HEK293 (cell line): ENCODE results near the gene HDHD5.

Experiments
- CTCF ChIA-PET: fragments of 350-600 bp; formaldehyde crosslinking; extraction: SDS; loops from one replicate; lab custom pipeline; 2021; ENCODE audit warnings: antibody characterized with exemption; lab: Yijun Ruan, JAX
- POLR2A ChIA-PET: fragments of 300-600 bp; formaldehyde crosslinking; extraction: SDS; loops from one replicate; lab custom pipeline; 2020; ENCODE audit warnings: antibody characterized with exemption, inconsistent platforms; lab: Yijun Ruan, JAX
- H3K27ac ChIP-seq: fragments of 200-500 bp; sonication (Bioruptor generic); 2 replicates; pipeline ENCODE4 v1.5.1; 2014; ENCODE audit warnings: low read depth, low read length, control low read depth, inconsistent platforms; ENCODE audit errors: extremely low read depth
- H3K36me3 ChIP-seq, 2 experiments: fragments of 200-500 bp in 1 of 2; sonication (Bioruptor generic) in 1 of 2; 1 replicate in 1 of 2; 2 replicates in 1 of 2; pipeline ENCODE4 v1.5.1; 2014 to 2017; ENCODE audit warnings: inconsistent platforms in 2 of 2, low read length in 2 of 2; ENCODE audit not compliant: control insufficient read depth in 2 of 2, insufficient read depth in 1 of 2
- H3K4me1 ChIP-seq: fragments of 200-500 bp; sonication (Bioruptor generic); 2 replicates; pipeline ENCODE4 v1.5.1; 2014; ENCODE audit warnings: mild to moderate bottlenecking, low read length, inconsistent platforms; ENCODE audit not compliant: control insufficient read depth, insufficient read depth
- H3K4me3 ChIP-seq: 2 replicates; pipeline ENCODE4 v1.5.1; 2011; ENCODE audit warnings: low read depth, mild to moderate bottlenecking, control low read depth, low read length, moderate library complexity
- H3K9me3 ChIP-seq: fragments of 200-500 bp; sonication (Bioruptor generic); 2 replicates; pipeline ENCODE4 v1.5.1; 2014; ENCODE audit warnings: low read depth, low read length, inconsistent platforms; ENCODE audit not compliant: control insufficient read depth, insufficient read depth
- GLI4 ChIP-seq: fragments of 450-650 bp; formaldehyde crosslinking; IDR thresholded peaks from 2 replicates; pipeline ENCODE4 v1.5.1; 2016; ENCODE audit warnings: missing biosample characterization, missing genetic modification characterization
- MEIS1 ChIP-seq: sonication (generic); formaldehyde crosslinking; IDR thresholded peaks from 2 replicates; pipeline ENCODE4 v1.8.1; 2022; ENCODE audit warnings: missing genetic modification reagents, mild to moderate bottlenecking, borderline replicate concordance
- PBX3 ChIP-seq: sonication (generic); formaldehyde crosslinking; IDR thresholded peaks from 2 replicates; pipeline ENCODE4 v1.8.1; 2022; ENCODE audit warnings: mild to moderate bottlenecking, moderate library complexity, missing genetic modification reagents
- ZBTB6 ChIP-seq: fragments of 450-650 bp; formaldehyde crosslinking; IDR thresholded peaks from 2 replicates; pipeline ENCODE4 v1.5.1; 2017; ENCODE audit warnings: missing biosample characterization, missing genetic modification characterization
- ZFHX2 ChIP-seq: fragments of 450-650 bp; formaldehyde crosslinking; conservative IDR thresholded peaks from 2 replicates; pipeline ENCODE4 v1.5.1; 2016; ENCODE audit warnings: missing biosample characterization, missing genetic modification characterization
- ZNF140 ChIP-seq: fragments of 450-650 bp; formaldehyde crosslinking; IDR thresholded peaks from 2 replicates; pipeline ENCODE4 v1.5.1; 2016; ENCODE audit warnings: missing biosample characterization, missing genetic modification characterization
- ZNF202 ChIP-seq: fragments of 450-650 bp; formaldehyde crosslinking; IDR thresholded peaks from 2 replicates; pipeline ENCODE4 v1.5.1; 2016; ENCODE audit warnings: missing biosample characterization, missing genetic modification characterization, borderline replicate concordance
- ZNF280D ChIP-seq: fragments of 450-650 bp; formaldehyde crosslinking; IDR thresholded peaks from 2 replicates; pipeline ENCODE4 v1.5.1; 2016; ENCODE audit warnings: missing biosample characterization, missing genetic modification characterization
- ZNF292 ChIP-seq: fragments of 450-650 bp; formaldehyde crosslinking; IDR thresholded peaks from 2 replicates; pipeline ENCODE4 v1.5.1; 2016; ENCODE audit warnings: low read depth, missing biosample characterization, missing genetic modification characterization, borderline replicate concordance
- ZNF391 ChIP-seq: fragments of 450-650 bp; formaldehyde crosslinking; IDR thresholded peaks from 2 replicates; pipeline ENCODE4 v1.5.1; 2016; ENCODE audit warnings: low read depth, missing biosample characterization, missing genetic modification characterization, borderline replicate concordance
- ZNF426 ChIP-seq: fragments of 450-650 bp; formaldehyde crosslinking; IDR thresholded peaks from 2 replicates; pipeline ENCODE4 v1.5.1; 2017; ENCODE audit warnings: missing biosample characterization, missing genetic modification characterization, mild to moderate bottlenecking, inconsistent platforms, moderate library complexity
- ZNF433 ChIP-seq: fragments of 450-650 bp; formaldehyde crosslinking; IDR thresholded peaks from 2 replicates; pipeline ENCODE4 v1.5.1; 2016; ENCODE audit warnings: missing biosample characterization, missing genetic modification characterization, low read depth
- ZNF558 ChIP-seq: fragments of 450-650 bp; formaldehyde crosslinking; IDR thresholded peaks from 2 replicates; pipeline ENCODE4 v1.5.1; 2016; ENCODE audit warnings: missing biosample characterization, missing genetic modification characterization
- ZNF580 ChIP-seq: fragments of 450-650 bp; formaldehyde crosslinking; IDR thresholded peaks from 2 replicates; pipeline ENCODE4 v1.5.1; 2016; ENCODE audit warnings: missing biosample characterization, missing genetic modification characterization
- ZNF621 ChIP-seq: fragments of 450-650 bp; formaldehyde crosslinking; IDR thresholded peaks from 2 replicates; pipeline ENCODE4 v1.5.1; 2017; ENCODE audit warnings: missing biosample characterization, missing genetic modification characterization
- ZNF658 ChIP-seq: fragments of 450-650 bp; formaldehyde crosslinking; IDR thresholded peaks from 2 replicates; pipeline ENCODE4; 2016; ENCODE audit warnings: missing biosample characterization, missing genetic modification characterization
- ZNF664 ChIP-seq: fragments of 450-650 bp; formaldehyde crosslinking; IDR thresholded peaks from 2 replicates; pipeline ENCODE4 v1.5.1; 2016; ENCODE audit warnings: missing biosample characterization, missing genetic modification characterization

HDHD5 gene

GRCh38 chr22:17098379-17098819 lies 60.7 kb downstream of the HDHD5 start:
- Histone ChIP-seq H3K36me3 (peaks cover 5 to 59% of the 10 kb centered on the region in 2 experiments), H3K4me1 (no peaks in the 10 kb centered on the region), H3K27ac (no peak overlapping the region), H3K4me3 (no peak overlapping the region), H3K9me3 (no peaks in the 10 kb centered on the region)
- no peak for TF ChIP-seq ZBTB6 (tag by site-specific recombination)
- no peak for TF ChIP-seq ZNF580 (tag by site-specific recombination)
- TF ChIP-seq ZNF140 (tag by site-specific recombination): no peak
- no peak for TF ChIP-seq GLI4 (tag by site-specific recombination)
- TF ChIP-seq ZNF202: no peak
- TF ChIP-seq ZFHX2 (tag by site-specific recombination): no peak
- ChIA-PET CTCF (interaction anchor here (0.7 to 1.5 kb wide), 2 partner anchors 139 to 403 kb away, joined by 3 to 5 read pairs; no protein-coding TSS in a partner anchor), POLR2A (no interaction called here)

GRCh38 chr22:17097701-17098100 lies 61.4 kb downstream of the HDHD5 start:
- H3K4me1 ChIP-seq: no peaks in the 10 kb centered on the region
- peaks cover 5 to 52% of the 10 kb centered on the region in 2 experiments for H3K36me3 ChIP-seq
- H3K9me3 ChIP-seq: no peaks in the 10 kb centered on the region
- H3K4me3 ChIP-seq: no peak overlapping the region
- TF ChIP-seq ZNF664 (tag by site-specific recombination) (no peak), ZNF391 (tag by site-specific recombination) (no peak), MEIS1 (no peak), ZNF658 (no peak), ZNF292 (tag by site-specific recombination) (no peak), PBX3 (CRISPR knock-in tag) (no peak), ZNF558 (no peak), ZNF280D (no peak), ZFHX2 (tag by site-specific recombination) (no peak), ZNF433 (tag by site-specific recombination) (no peak), ZNF621 (tag by site-specific recombination) (no peak)
- TF ChIP-seq, all 188 proteins: peak for 0
- CTCF ChIA-PET: interaction anchor here (0.7 to 1.5 kb wide), 2 partner anchors 20 to 1061 kb away, joined by 3 to 4 read pairs; no protein-coding TSS in a partner anchor
- POLR2A ChIA-PET: no interaction called here
- no peak overlapping the region for H3K27ac ChIP-seq

- POLR2A ChIA-PET: no interaction called here
- H3K27ac ChIP-seq: no peak overlapping the region
Measured at GRCh38 chr22:17097062-17097461, 62.0 kb downstream of the HDHD5 start.

More at GRCh38 chr22:17097062-17097461, 62.0 kb downstream of the HDHD5 start:
- TF ChIP-seq ZNF426 (tag by site-specific recombination): no peak
- H3K4me3 ChIP-seq: no peak overlapping the region
- CTCF ChIA-PET: interaction anchor here (0.7 to 1.5 kb wide), 3 partner anchors 20 to 1060 kb away, joined by 3 to 4 read pairs (median 3); no protein-coding TSS in a partner anchor
- peaks cover 0 to 46% of the 10 kb centered on the region in 2 experiments; a peak in 1 of 3 replicates for H3K36me3 ChIP-seq
- H3K9me3 ChIP-seq: no peaks in the 10 kb centered on the region
- no peaks in the 10 kb centered on the region for H3K4me1 ChIP-seq
